ENCODE results near the gene KIR2DL3.
"Not testable (repeated sequence)": the region's sequence is repeated elsewhere in the genome, so short reads cannot be mapped to it uniquely, and the experiment has no call there.

Gene KIR2DL3

DNA sequence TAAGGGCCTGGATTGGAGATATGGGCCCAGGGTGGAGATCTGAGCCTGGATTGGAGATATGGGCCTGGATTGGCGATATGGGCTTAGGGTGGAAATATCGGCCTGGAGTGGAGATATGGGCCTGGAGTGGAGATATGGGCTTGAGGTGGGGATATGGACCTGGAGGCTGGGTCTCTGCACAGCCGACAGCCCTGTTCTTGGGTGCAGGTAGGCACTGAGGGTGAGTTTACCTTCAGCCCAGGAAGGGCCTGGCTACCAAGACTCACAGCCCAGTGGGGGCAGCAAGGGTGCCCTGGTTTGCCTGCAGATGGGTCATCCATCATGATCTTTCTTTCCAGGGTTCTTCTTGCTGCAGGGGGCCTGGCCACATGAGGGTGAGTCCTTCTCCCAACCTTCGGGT, 32.2 kb downstream of the KIR2DL3 start:
- H3K4me3 Mint-ChIP-seq, H3K27ac Mint-ChIP-seq: not testable (repeated sequence)

DNA sequence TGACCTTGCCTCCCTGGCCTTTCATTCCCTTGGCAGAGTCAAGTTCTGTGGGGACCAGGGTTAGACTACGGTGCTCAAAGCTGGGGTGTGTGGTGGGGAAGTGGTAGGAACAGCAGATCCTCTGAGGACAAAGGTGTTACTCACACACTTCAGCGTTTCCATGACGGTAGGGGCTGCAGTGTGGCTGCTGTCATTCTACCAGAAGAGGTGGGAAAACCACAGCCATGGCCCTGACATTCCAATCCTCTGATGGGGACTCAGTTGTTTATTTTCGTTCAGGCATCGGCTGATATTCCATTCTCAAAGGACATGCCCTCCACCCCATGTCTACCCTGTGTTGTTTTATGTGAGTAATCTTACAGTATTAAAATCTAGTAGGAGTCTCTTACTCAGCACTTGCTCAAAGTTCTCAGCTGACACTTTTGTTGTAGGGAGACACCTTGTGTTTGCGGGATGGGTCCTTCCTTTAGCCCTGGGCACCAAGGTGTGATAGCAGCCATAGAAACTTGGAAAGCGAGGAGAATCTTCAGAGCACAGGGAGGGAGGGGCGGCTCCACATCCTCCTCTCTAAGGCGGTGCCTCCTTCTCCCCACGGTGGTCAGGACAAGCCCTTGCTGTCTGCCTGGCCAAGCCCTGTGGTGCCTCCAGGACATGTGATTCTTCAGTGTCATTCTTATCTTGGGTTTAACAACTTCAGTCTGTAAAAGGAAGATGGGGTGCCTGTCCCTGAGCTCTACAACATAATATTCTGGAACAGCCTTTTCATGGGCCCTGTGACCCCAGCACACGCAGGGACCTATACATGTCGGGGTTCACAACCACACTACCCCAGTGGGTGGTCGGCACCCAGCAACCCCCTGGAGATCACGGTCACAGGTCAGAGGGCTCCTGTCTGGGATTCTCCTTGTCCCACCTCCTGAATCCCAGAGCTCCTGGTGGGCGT, 33.0 kb downstream of the KIR2DL3 start:
- H3K27ac Mint-ChIP-seq, H3K4me1 Mint-ChIP-seq, H3K4me3 Mint-ChIP-seq, H3K9me3 Mint-ChIP-seq, DNase-seq, ATAC-seq: not testable (repeated sequence)
- H3K27me3 Mint-ChIP-seq, result peaks cover 23% of the 10 kb centered on the region

More for the DNA sequence above, 32.2 kb downstream of the KIR2DL3 start:
- H3K9me3 Mint-ChIP-seq, result peaks cover 3 to 11% of the 10 kb centered on the region in 2 donors
- ATAC-seq, H3K4me1 Mint-ChIP-seq, DNase-seq: not testable (repeated sequence)
- H3K27me3 Mint-ChIP-seq, result peaks cover 23% of the 10 kb centered on the region

DNA sequence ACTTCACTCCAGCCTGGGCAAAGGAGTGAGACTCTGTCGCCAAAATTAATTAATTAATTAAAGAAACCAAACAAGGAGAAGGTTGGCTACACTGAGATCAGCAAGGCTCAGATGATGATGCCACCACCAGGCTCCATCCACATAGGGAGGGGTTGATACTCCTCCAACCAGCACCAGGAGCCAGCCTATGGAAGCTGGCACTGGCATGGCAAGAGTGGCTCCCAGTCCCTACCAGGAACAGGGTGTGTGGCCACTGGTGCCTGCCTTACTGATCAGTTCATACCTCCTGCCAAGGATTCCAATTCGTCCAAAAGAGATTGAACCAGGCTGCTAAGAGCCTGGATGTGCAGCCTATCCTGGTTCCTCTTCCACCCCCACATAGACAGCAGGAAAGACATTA, 34.4 kb downstream of the KIR2DL3 start:
- H3K27me3 Mint-ChIP-seq, result peaks cover 13% of the 10 kb centered on the region
- not testable (repeated sequence) for ATAC-seq, DNase-seq, H3K27ac Mint-ChIP-seq, H3K4me3 Mint-ChIP-seq, H3K9me3 Mint-ChIP-seq, H3K4me1 Mint-ChIP-seq

DNA sequence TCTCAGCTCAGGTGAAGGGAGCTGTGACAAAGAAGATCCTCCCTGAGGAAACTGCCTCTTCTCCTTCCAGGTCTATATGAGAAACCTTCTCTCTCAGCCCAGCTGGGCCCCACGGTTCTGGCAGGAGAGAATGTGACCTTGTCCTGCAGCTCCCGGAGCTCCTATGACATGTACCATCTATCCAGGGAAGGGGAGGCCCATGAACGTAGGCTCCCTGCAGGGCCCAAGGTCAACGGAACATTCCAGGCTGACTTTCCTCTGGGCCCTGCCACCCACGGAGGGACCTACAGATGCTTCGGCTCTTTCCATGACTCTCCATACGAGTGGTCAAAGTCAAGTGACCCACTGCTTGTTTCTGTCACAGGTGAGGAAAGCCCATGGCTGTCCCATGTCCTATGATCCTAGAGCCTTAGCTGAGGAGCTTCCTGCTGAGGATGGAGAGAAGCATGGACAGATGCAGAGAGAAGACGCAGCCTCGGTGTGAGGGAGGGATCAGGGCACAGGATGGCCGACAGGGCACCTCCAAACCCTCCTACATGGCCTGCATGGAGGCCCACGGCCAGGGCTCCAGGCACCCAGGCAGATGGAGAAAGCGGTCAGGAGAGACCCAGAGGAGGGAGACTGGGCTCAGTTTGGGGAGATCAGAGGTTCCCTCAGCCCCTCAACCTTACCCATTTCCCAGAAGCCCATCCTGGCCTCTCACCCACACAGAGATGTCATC, 36.9 kb downstream of the KIR2DL3 start:
- H3K4me3 Mint-ChIP-seq, H3K9me3 Mint-ChIP-seq, H3K27ac Mint-ChIP-seq, ATAC-seq, H3K4me1 Mint-ChIP-seq, DNase-seq: not testable (repeated sequence)
- H3K27me3 Mint-ChIP-seq, result peaks cover 10% of the 10 kb centered on the region

DNA sequence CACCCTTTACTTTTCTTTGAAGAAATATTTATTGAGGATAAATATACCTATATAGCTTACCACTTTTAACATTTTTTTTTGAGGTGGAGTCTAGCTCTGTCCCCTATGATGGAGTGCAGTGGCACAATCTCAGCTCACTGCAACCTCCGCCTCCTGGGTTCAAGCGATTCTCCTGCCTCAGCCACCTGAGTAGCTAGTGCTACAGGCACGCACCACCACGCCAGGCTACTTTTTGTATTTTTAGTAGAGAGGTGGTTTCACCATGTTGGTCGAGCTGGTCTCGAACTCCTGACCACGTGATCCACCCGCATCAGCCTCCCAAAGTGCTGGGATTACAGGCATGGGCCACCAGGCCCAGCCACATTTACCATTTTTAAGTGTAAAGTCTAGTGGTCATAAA, 37.5 kb downstream of the KIR2DL3 start:
- not testable (repeated sequence) for ATAC-seq, H3K4me1 Mint-ChIP-seq, H3K4me3 Mint-ChIP-seq, H3K9me3 Mint-ChIP-seq, H3K27ac Mint-ChIP-seq, DNase-seq
- peaks cover 10% of the 10 kb centered on the region for H3K27me3 Mint-ChIP-seq

DNA sequence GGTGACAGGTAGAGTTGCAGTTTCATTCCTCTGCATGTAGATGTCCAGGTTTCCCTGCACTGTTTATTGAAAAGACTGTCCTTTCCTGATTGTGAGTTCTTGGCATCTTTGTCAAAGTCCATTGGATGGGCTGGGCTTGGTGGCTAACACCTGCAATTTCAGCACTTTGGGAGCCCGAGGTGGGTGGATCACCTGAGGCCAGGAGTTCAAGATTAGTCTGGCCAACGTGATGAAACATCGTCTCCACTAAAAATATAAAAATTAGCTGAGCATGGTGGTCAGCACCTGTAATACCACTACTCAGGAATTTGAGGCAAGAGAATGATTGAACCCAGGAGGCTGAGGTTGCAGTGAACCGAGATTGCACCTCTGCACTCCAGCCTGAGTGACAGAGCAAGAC, 39.5 kb downstream of the KIR2DL3 start:
- not testable (repeated sequence) for H3K4me1 Mint-ChIP-seq, H3K27me3 Mint-ChIP-seq, DNase-seq, ATAC-seq, H3K27ac Mint-ChIP-seq, H3K4me3 Mint-ChIP-seq, H3K9me3 Mint-ChIP-seq

DNA sequence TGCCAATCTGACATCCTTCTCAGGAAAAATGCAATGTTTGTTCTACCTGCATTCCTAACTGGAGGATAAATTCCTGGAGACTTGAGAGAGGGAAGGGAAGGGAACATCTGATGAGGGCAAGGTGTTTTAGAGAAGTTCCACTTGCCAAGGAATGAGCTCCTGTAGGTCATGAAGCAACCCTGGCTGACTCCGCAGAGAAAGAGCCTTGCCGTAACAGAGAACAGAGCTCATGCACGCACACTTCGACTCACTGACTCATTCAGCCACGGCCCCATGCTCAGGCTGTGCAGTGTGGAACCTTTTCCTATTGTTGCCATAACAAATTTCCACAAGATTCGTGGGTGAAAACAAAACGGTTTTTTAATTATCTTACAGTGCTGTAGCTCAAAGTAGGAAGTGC, 40.6 kb downstream of the KIR2DL3 start:
- DNase-seq, result not testable (repeated sequence)

DNA sequence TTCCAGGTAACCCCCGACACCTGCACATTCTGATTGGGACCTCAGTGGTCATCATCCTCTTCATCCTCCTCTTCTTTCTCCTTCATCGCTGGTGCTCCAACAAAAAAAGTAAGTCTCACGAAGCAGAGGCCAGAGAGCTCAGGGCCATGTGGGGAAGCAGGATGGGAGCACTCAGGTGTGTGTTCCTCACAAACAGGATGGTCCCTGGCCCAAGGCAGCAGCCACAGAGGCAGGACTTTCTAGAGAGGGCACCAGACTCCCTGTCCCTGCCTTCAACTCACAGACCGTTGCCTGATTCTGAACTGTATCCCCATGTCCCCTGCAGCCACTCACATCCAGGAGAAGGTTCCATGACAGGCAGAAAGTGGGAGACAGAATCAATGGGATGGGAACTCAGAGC, 44.6 kb downstream of the KIR2DL3 start:
- not testable (repeated sequence) for H3K9me3 Mint-ChIP-seq, H3K4me3 Mint-ChIP-seq, H3K27ac Mint-ChIP-seq, DNase-seq, ATAC-seq, H3K4me1 Mint-ChIP-seq
- peaks cover 29% of the 10 kb centered on the region for H3K27me3 Mint-ChIP-seq

More for the DNA sequence above, 40.6 kb downstream of the KIR2DL3 start:
- not testable (repeated sequence) for H3K4me3 Mint-ChIP-seq, H3K27me3 Mint-ChIP-seq, H3K4me1 Mint-ChIP-seq, ATAC-seq, H3K9me3 Mint-ChIP-seq, H3K27ac Mint-ChIP-seq

DNA sequence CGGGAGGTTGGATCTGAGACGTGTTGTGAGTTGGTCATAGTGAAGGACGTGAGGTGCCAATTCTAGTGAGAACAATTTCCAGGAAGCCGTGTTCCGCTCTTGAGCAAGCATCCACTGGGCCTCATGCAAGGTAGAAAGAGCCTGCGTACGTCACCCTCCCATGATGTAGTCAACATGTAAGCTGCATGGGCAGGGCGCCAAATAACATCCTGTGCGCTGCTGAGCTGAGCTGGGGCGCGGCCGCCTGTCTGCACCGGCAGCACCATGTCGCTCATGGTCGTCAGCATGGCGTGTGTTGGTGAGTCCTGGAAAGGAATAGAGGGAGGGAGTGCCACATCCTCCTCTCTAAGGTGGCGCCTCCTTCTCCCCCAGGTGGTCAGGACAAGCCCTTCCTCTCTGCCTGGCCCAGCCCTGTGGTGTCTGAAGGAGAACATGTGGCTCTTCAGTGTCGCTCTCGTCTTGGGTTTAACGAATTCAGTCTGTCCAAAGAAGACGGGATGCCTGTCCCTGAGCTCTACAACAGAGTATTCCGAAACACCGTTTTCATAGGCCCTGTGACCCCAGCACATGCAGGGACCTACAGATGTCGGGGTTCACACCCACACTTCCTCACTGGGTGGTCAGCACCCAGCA, 47.9 kb downstream of the KIR2DL3 start:
- not testable (repeated sequence) for H3K9me3 Mint-ChIP-seq, H3K27ac Mint-ChIP-seq, H3K4me3 Mint-ChIP-seq, DNase-seq, H3K4me1 Mint-ChIP-seq, ATAC-seq
- peaks cover 29% of the 10 kb centered on the region for H3K27me3 Mint-ChIP-seq

DNA sequence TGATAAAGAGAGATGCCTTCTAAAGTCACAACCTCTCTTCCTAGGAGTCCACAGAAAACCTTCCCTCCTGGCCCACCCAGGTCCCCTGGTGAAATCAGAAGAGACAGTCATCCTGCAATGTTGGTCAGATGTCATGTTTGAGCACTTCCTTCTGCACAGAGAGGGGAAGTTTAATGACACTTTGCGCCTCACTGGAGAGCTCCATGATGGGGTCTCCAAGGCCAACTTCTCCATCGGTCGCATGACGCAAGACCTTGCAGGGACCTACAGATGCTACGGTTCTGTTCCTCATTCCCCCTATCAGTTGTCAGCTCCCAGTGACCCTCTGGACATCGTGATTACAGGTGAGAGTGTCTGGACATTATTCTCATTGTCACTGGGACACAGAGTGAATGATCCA, 49.8 kb downstream of the KIR2DL3 start:
- DNase-seq, H3K4me1 Mint-ChIP-seq, ATAC-seq, H3K4me3 Mint-ChIP-seq, H3K9me3 Mint-ChIP-seq, H3K27ac Mint-ChIP-seq: not testable (repeated sequence)
- peaks cover 29% of the 10 kb centered on the region for H3K27me3 Mint-ChIP-seq

DNA sequence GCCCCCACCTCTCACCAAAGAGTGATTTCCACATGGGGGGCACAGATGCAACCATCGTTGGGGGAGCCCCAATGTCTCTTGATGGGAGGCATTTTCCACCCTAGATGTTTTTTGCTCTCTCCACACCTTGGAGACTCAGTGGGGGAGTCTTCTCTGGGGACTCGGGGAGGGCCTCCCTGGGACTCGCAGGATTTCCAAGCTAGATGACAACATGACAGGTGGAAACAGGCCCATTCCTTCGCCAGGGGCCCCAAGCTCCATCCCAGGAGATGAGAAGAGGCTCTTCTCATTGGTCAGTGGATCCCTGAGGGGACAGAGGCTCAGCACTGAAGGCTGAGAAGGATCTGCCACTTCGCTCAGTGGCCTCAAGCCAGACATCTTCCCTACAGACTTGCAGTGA, 52.4 kb downstream of the KIR2DL3 start:
- ATAC-seq (no peak), DNase-seq (no peak)
- H3K4me3 Mint-ChIP-seq, result no peak overlapping the region
- peaks cover 12% of the 10 kb centered on the region for H3K27me3 Mint-ChIP-seq
- no peaks in the 10 kb centered on the region for H3K9me3 Mint-ChIP-seq
- H3K4me1 Mint-ChIP-seq, result peaks cover 8% of the 10 kb centered on the region
- no peak overlapping the region for H3K27ac Mint-ChIP-seq

DNA sequence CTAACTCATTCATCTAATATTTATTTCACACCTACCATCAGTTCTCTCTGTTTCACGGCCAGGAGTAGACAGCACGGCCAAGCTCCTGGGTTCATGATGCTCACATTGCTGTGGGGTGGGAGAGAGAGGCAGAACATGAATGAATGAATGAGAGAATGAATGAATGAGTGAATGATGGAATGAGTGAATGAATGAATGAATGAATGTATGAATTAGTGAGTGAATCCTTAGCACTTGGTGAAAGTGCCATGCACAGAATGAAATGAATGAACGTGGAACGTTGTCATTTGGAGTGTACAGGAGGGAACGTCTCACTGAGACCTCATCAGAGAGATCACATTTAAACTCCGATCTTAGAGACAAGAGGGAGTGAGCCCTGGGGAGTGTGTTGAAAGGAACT, 53.2 kb downstream of the KIR2DL3 start:
- Mint-ChIP-seq H3K27me3 (peaks cover 6% of the 10 kb centered on the region), H3K4me3 (no peak overlapping the region), H3K27ac (no peak overlapping the region), H3K9me3 (no peaks in the 10 kb centered on the region), H3K4me1 (peaks cover 8% of the 10 kb centered on the region)
- ATAC-seq (no peak), DNase-seq (no peak)

DNA sequence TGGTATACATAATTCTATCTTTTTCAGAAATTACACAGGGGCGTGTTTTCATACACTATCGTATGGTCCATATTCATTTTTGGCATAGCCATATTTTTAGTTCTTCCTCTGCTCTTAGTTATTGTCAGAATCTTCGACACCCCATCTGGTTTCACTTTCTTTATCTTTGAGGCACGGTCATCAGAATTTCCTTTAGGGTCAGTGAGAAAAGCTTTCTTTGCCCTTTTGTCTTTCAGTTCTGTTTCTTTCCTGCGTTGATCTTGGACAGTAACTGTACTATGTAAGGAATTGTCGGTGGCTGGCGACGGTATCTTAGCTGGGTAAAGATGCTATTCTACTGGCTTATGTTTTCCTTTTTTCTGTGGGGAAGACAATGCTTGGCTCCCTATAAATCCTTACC, 54.5 kb downstream of the KIR2DL3 start:
- H3K4me3 Mint-ChIP-seq, result peak overlapping the region; percentile 61 to 81
- peaks cover 8% of the 10 kb centered on the region for H3K4me1 Mint-ChIP-seq
- no peaks in the 10 kb centered on the region for H3K9me3 Mint-ChIP-seq
- peak overlapping the region; percentile 66 to 85 for H3K27ac Mint-ChIP-seq
- DNase-seq, result no peak
- H3K27me3 Mint-ChIP-seq, result no peaks in the 10 kb centered on the region
- ATAC-seq, result no peak

DNA sequence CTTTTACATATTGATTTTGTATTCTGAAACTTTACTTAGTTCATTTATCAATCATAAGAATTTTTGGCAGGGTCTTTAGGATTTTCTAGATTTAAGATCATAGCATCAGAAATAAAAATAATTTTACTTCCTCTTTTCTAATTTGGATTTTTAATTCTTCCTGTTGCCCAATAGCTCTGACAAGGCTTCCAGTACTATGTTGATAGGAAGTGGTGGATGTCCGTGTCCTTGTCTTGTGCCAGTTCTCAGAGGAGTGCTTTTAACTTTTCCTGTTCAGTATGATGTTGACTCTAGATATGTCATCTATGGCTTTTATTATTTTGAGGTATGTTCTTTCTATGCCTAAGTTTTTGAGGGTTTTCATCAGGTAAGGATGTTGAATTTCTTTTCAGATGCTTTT, 57.4 kb downstream of the KIR2DL3 start:
- Mint-ChIP-seq H3K9me3 (no peaks in the 10 kb centered on the region), H3K4me1 (peaks cover 8% of the 10 kb centered on the region), H3K4me3 (no peak overlapping the region), H3K27ac (no peak overlapping the region), H3K27me3 (no peaks in the 10 kb centered on the region)
- no peak for DNase-seq
- no peak for ATAC-seq

Measured in stimulated activated naive CD8-positive, alpha-beta T cell treated with anti-CD3 and anti-CD28 coated beads, Interleukin-15, amount 100 ng/mL, for 72 hours (primary cell).